A549 (cell line): ENCODE results near the gene SGSH. TPM values are rescaled to one million over a fixed set of nuclear protein-coding genes. Genes with fewer than 3 reads are reported as not detected.

Experiments
- ATAC-seq, 2 experiments: fragments of 200-7000 bp in 1 of 2; fragments of >200 bp in 1 of 2; cut with Nextera tagmentation in 1 of 2; cut with Tn5 transposase in 1 of 2; 3 replicates each; pipeline versions ENCODE4 v1.8.0 to v1.9.1; 2018 to 2020; ENCODE audit warnings: mild to moderate bottlenecking in 1 of 2, moderate library complexity in 1 of 2
- CTCF ChIA-PET: fragments of 300-600 bp; sonication (Branson Sonifier 250); formaldehyde crosslinking; extraction: SDS; loops from one replicate; lab custom pipeline; 2021; ENCODE audit warnings: antibody characterized with exemption, inconsistent platforms; lab: Yijun Ruan, JAX
- POLR2A ChIA-PET: fragments of 350-600 bp; formaldehyde crosslinking; extraction: SDS; loops from one replicate; lab custom pipeline; 2021; ENCODE audit warnings: antibody characterized with exemption, inconsistent platforms; lab: Yijun Ruan, JAX
- DNase-seq, 2 experiments: peaks; one replicate each; pipeline versions ENCODE4 v3.0.0 to v3.0.0-alpha.2; 2011 to 2016; ENCODE audit warnings: low read depth in 1 of 2, low spot score in 1 of 2
- FAIRE-seq: peaks from 2 replicates; lab custom pipeline; 2011; peaks lifted over from hg19 to GRCh38; lab: Jason Lieb, UNC
- H3K27ac ChIP-seq, 2 experiments: fragments of >200 bp; sonication (Bioruptor Twin); formaldehyde crosslinking; 3 replicates each; pipeline ENCODE4 v1.5.1; 2016 to 2017
- H3K4me1 ChIP-seq: fragments of >200 bp; sonication (Bioruptor Twin); formaldehyde crosslinking; 3 replicates; pipeline ENCODE4 v1.6.1; 2016
- H3K4me2 ChIP-seq: fragments of >200 bp; sonication (Bioruptor Twin); formaldehyde crosslinking; 3 replicates; pipeline ENCODE4 v1.6.1; 2016
- H3K4me3 ChIP-seq: fragments of >200 bp; sonication (Bioruptor Twin); formaldehyde crosslinking; 3 replicates; pipeline ENCODE4 v1.5.1; 2016
- H3K9me3 ChIP-seq: fragments of >200 bp; sonication (Bioruptor Twin); formaldehyde crosslinking; 3 replicates; pipeline ENCODE4 v1.6.1; 2016
- BHLHE40 ChIP-seq: IDR thresholded peaks from 2 replicates; pipeline ENCODE4 v1.6.1; 2012; ENCODE audit warnings: low read depth, low read length, inconsistent platforms
- CBX2 ChIP-seq: fragments of 200-600 bp; sonication (generic); IDR thresholded peaks from 2 replicates; pipeline ENCODE4 v1.6.1; 2016; ENCODE audit warnings: low read depth, mild to moderate bottlenecking, borderline replicate concordance
- CEBPB ChIP-seq, 2 experiments: fragments of >200 bp in 1 of 2; sonication (Bioruptor Twin) in 1 of 2; formaldehyde crosslinking in 1 of 2; IDR thresholded peaks; 2 replicates each; pipeline ENCODE4 v1.6.1; 2012 to 2016
- CHD2 ChIP-seq: fragments of 150-350 bp; IDR thresholded peaks from 2 replicates; pipeline ENCODE4 v1.6.1; 2014; ENCODE audit warnings: low read length; ENCODE audit not compliant: partially characterized antibody
- CHD4 ChIP-seq: fragments of 200-600 bp; sonication (generic); IDR thresholded peaks from 2 replicates; pipeline ENCODE4 v1.6.1; 2016; ENCODE audit warnings: antibody characterized with exemption, mild to moderate bottlenecking, borderline replicate concordance
- EHF ChIP-seq: fragments of 250-450 bp; sonication (Bioruptor Pico); IDR thresholded peaks from 2 replicates; pipeline ENCODE4 v1.5.0; 2020; ENCODE audit warnings: mild to moderate bottlenecking
- EP300 ChIP-seq, 2 experiments: fragments of >200 bp; sonication (Bioruptor Twin); formaldehyde crosslinking; IDR thresholded peaks; 2 replicates in 1 of 2; 3 replicates in 1 of 2; pipeline ENCODE4 v1.6.1; 2016 to 2017
- ESRRA ChIP-seq: fragments of 150-350 bp; IDR thresholded peaks from 2 replicates; pipeline ENCODE4 v1.6.1; 2014; ENCODE audit warnings: mild to moderate bottlenecking, low read length, borderline replicate concordance
- FOSB ChIP-seq: fragments of 250-450 bp; sonication (Bioruptor Pico); IDR thresholded peaks from 2 replicates; pipeline ENCODE4 v1.5.0; 2020; ENCODE audit warnings: mild to moderate bottlenecking, moderate library complexity
- FOXS1 ChIP-seq: fragments of 250-450 bp; sonication (Bioruptor Pico); IDR thresholded peaks from 2 replicates; pipeline ENCODE4 v1.5.0; 2020; ENCODE audit warnings: mild to moderate bottlenecking, moderate library complexity
- GATA3 ChIP-seq: IDR thresholded peaks from 2 replicates; pipeline ENCODE4 v1.6.1; 2012; ENCODE audit warnings: borderline replicate concordance
- HDAC2 ChIP-seq: fragments of 200-600 bp; sonication (generic); IDR thresholded peaks from 2 replicates; pipeline ENCODE4 v1.6.1; 2016
- HOXB13 ChIP-seq: fragments of 250-450 bp; sonication (Bioruptor Pico); IDR thresholded peaks from 2 replicates; pipeline ENCODE4 v1.5.0; 2020; ENCODE audit warnings: low read depth, mild to moderate bottlenecking, moderate library complexity
- HOXB5 ChIP-seq: fragments of 250-450 bp; sonication (Bioruptor Pico); IDR thresholded peaks from 2 replicates; pipeline ENCODE4 v1.5.0; 2020; ENCODE audit warnings: mild to moderate bottlenecking, moderate library complexity
- MAZ ChIP-seq: fragments of 150-350 bp; IDR thresholded peaks from 2 replicates; pipeline ENCODE4 v1.6.1; 2014; ENCODE audit warnings: antibody characterized with exemption, low read depth, low read length, borderline replicate concordance
- MYC ChIP-seq: IDR thresholded peaks from 2 replicates; pipeline ENCODE4 v1.6.1; 2012; ENCODE audit warnings: mild to moderate bottlenecking, inconsistent platforms, low read length, improper control_type of control experiment, borderline replicate concordance
- NFE2L2 ChIP-seq: fragments of 150-350 bp; conservative IDR thresholded peaks from 2 replicates; pipeline ENCODE4 v1.6.1; 2014; ENCODE audit warnings: low read length
- NPAS2 ChIP-seq: fragments of 250-450 bp; sonication (Bioruptor Pico); IDR thresholded peaks from 2 replicates; pipeline ENCODE4 v1.8.0; 2022; ENCODE audit warnings: mild to moderate bottlenecking, moderate library complexity, borderline replicate concordance
- PHF8 ChIP-seq: fragments of 200-600 bp; sonication (generic); IDR thresholded peaks from 2 replicates; pipeline ENCODE4 v1.6.1; 2016; ENCODE audit warnings: low read depth, mild to moderate bottlenecking, antibody characterized with exemption, moderate library complexity, borderline replicate concordance
- RFX5 ChIP-seq: fragments of 450-650 bp; IDR thresholded peaks from 2 replicates; pipeline ENCODE4 v1.7.1; 2014; ENCODE audit warnings: antibody characterized with exemption, mild to moderate bottlenecking, moderate library complexity
- RNF2 ChIP-seq: fragments of 200-600 bp; sonication (generic); IDR thresholded peaks from 2 replicates; pipeline ENCODE4 v1.6.1; 2016; ENCODE audit warnings: low read depth, mild to moderate bottlenecking, antibody characterized with exemption, moderate library complexity, borderline replicate concordance
- TFCP2L1 ChIP-seq: fragments of 250-450 bp; sonication (Bioruptor Pico); IDR thresholded peaks from 2 replicates; pipeline ENCODE4 v1.5.0; 2021; ENCODE audit warnings: mild to moderate bottlenecking
- ZC3H11A ChIP-seq: fragments of 450-650 bp; IDR thresholded peaks from 2 replicates; pipeline ENCODE4 v1.6.1; 2014; ENCODE audit warnings: antibody characterized with exemption, mild to moderate bottlenecking
- ZSCAN20 ChIP-seq: fragments of 250-450 bp; sonication (Bioruptor Pico); IDR thresholded peaks from 2 replicates; pipeline ENCODE4 v1.8.0; 2022; ENCODE audit warnings: mild to moderate bottlenecking, moderate library complexity
- WGBS: methylation state at CpG from one replicate; pipeline ENCODE4 v1.1.6; 2017; ENCODE audit errors: missing lambda C conversion rate; 5-methylcytosine and 5-hydroxymethylcytosine counted together
- polyA plus RNA-seq, 4 experiments: library from polyadenylated mRNA; depleted of rRNA in 3 of 4; stranded (reverse); fragments of >200 nt; fragmentation: RNase III in 1 of 4; extraction: RNeasy Plus Mini Kit Qiagen cat#74134 plus additional on column Dnase treatment in 1 of 4; gene quantifications; 2 replicates in 3 of 4; 3 replicates in 1 of 4; pipeline ENCODE4 v1.2.3, GENCODE V29; 2011 to 2017
- TF ChIP-seq, protein P1 (sequence below): fragments of 200-600 bp; sonication (generic); IDR thresholded peaks from 2 replicates; pipeline ENCODE4 v1.6.1; 2016; ENCODE audit warnings: antibody characterized with exemption, mild to moderate bottlenecking, moderate library complexity
- TF ChIP-seq, protein P2 (sequence below): IDR thresholded peaks from 2 replicates; pipeline ENCODE4 v1.6.1; 2012
- TF ChIP-seq, protein P3 (sequence below): IDR thresholded peaks from 2 replicates; pipeline ENCODE4 v1.6.1; 2012; ENCODE audit warnings: low read depth, borderline replicate concordance
- TF ChIP-seq, protein P4 (sequence below): fragments of 250-450 bp; sonication (Bioruptor Pico); IDR thresholded peaks from 2 replicates; pipeline ENCODE4 v1.5.0; 2021; ENCODE audit warnings: mild to moderate bottlenecking, moderate library complexity, borderline replicate concordance
- TF ChIP-seq, protein P5 (sequence below): fragments of >200 bp; sonication (Bioruptor Twin); formaldehyde crosslinking; IDR thresholded peaks from 3 replicates; pipeline ENCODE4 v1.5.1; 2016

SGSH gene
- polyA plus RNA-seq, 2 of the 4 experiments (the other 2 are of a cell fraction): 14.5 to 24.7 TPM

DNA sequence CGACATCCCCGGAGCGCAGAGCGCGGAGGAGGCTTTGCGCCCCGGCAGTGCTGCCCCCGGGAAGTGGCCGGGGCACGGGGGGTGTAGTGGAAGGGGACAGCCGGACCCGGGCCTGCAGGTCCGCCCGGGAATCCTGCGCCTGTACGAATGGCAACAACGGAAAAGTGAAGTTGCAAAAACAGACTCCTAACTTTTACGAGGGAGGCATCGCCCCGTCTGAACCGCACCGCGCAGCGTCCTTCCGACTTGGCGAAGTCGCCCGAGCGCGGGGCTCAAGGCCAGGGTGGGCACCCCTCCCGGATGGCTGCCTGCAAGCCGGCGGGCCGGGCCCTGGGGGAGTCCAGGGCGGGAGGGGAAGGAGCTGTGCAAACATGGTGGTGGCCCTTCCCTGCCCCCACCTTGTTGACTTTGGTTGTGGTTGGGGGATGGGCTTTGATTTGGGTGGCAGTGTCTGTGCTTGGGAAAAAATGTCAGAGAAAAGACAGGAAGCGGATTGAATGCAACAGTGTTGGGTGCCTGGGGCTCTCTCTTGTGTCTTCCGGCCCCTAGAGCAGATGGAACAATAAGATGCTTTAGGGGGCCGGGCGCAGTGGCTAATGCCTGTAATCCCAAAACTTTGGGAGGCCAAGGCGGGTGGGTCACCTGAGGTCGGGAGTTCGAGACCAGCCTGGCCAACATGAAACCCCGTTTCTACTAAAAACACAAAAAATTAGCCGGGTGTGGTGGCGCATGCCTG, 41.2 kb upstream of the SGSH start:
- FAIRE-seq (no peak), ATAC-seq (peak; percentile 26 to 38), DNase-seq (peak; percentile 75 to 85)
- peak overlapping the region; percentile 85 for H3K4me2 ChIP-seq
- H3K9me3 ChIP-seq: no peaks in the 10 kb centered on the region
- WGBS: under 1% methylated on average over 34 of the region's 45 CpGs
- peak overlapping the region; percentile 94 for H3K4me3 ChIP-seq
- POLR2A ChIA-PET: interaction anchor here (0.5 to 3.1 kb wide), 12 partner anchors 9 to 464 kb away, joined by 3 to 9 read pairs (median 5); partner anchors contain the start of genes CBX8 and GAA
- CTCF ChIA-PET: no interaction called here
- peak overlapping the region; percentile 100 for H3K27ac ChIP-seq
- H3K4me1 ChIP-seq: peaks cover 62% of the 10 kb centered on the region
- TF ChIP-seq MYC (no peak), EHF (CRISPR knock-in tag) (peak; percentile 58; the same call in 1 of the 2 replicates), FOSB (CRISPR knock-in tag) (peak; percentile 56; the same call in 1 of the 2 replicates), GATA3 (peak; percentile 74), ZSCAN20 (CRISPR knock-in tag) (no peak), EP300 (IDR thresholded peaks at IDR 0.05) (no peak), MAZ (no peak), RNF2 (no peak), CHD4 (no peak; the same call in 1 of the 2 replicates), NFE2L2 (no peak), PHF8 (no peak), HOXB5 (CRISPR knock-in tag) (0 out of 2 replicates have a peak, but pooled peaks have one; percentile 40), CBX2 (no peak), CHD2 (peak; percentile 80), NPAS2 (CRISPR knock-in tag) (no peak), HDAC2 (no peak), TFCP2L1 (CRISPR knock-in tag) (peak; percentile 61; the same call in 1 of the 2 replicates), ESRRA (no peak), ZC3H11A (no peak), CEBPB (IDR thresholded peaks at IDR 0.05) (no peak), FOXS1 (CRISPR knock-in tag) (no peak), BHLHE40 (no peak), RFX5 (0 out of 2 replicates have a peak, but pooled peaks have one; percentile 22), HOXB13 (CRISPR knock-in tag) (no peak)
- TF ChIP-seq, protein P1, sequence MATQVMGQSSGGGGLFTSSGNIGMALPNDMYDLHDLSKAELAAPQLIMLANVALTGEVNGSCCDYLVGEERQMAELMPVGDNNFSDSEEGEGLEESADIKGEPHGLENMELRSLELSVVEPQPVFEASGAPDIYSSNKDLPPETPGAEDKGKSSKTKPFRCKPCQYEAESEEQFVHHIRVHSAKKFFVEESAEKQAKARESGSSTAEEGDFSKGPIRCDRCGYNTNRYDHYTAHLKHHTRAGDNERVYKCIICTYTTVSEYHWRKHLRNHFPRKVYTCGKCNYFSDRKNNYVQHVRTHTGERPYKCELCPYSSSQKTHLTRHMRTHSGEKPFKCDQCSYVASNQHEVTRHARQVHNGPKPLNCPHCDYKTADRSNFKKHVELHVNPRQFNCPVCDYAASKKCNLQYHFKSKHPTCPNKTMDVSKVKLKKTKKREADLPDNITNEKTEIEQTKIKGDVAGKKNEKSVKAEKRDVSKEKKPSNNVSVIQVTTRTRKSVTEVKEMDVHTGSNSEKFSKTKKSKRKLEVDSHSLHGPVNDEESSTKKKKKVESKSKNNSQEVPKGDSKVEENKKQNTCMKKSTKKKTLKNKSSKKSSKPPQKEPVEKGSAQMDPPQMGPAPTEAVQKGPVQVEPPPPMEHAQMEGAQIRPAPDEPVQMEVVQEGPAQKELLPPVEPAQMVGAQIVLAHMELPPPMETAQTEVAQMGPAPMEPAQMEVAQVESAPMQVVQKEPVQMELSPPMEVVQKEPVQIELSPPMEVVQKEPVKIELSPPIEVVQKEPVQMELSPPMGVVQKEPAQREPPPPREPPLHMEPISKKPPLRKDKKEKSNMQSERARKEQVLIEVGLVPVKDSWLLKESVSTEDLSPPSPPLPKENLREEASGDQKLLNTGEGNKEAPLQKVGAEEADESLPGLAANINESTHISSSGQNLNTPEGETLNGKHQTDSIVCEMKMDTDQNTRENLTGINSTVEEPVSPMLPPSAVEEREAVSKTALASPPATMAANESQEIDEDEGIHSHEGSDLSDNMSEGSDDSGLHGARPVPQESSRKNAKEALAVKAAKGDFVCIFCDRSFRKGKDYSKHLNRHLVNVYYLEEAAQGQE: peak; percentile 37
- TF ChIP-seq, protein P2, sequence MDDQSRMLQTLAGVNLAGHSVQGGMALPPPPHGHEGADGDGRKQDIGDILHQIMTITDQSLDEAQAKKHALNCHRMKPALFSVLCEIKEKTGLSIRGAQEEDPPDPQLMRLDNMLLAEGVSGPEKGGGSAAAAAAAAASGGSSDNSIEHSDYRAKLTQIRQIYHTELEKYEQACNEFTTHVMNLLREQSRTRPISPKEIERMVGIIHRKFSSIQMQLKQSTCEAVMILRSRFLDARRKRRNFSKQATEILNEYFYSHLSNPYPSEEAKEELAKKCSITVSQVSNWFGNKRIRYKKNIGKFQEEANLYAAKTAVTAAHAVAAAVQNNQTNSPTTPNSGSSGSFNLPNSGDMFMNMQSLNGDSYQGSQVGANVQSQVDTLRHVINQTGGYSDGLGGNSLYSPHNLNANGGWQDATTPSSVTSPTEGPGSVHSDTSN: no peak; the same call in 1 of the 2 replicates
- TF ChIP-seq, protein P3, sequence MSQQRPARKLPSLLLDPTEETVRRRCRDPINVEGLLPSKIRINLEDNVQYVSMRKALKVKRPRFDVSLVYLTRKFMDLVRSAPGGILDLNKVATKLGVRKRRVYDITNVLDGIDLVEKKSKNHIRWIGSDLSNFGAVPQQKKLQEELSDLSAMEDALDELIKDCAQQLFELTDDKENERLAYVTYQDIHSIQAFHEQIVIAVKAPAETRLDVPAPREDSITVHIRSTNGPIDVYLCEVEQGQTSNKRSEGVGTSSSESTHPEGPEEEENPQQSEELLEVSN: peak; percentile 50; the same call in 1 of the 2 replicates
- TF ChIP-seq, protein P4, sequence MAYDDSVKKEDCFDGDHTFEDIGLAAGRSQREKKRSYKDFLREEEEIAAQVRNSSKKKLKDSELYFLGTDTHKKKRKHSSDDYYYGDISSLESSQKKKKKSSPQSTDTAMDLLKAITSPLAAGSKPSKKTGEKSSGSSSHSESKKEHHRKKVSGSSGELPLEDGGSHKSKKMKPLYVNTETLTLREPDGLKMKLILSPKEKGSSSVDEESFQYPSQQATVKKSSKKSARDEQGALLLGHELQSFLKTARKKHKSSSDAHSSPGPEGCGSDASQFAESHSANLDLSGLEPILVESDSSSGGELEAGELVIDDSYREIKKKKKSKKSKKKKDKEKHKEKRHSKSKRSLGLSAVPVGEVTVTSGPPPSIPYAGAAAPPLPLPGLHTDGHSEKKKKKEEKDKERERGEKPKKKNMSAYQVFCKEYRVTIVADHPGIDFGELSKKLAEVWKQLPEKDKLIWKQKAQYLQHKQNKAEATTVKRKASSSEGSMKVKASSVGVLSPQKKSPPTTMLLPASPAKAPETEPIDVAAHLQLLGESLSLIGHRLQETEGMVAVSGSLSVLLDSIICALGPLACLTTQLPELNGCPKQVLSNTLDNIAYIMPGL (CRISPR knock-in tag): 0 out of 2 replicates have a peak, but pooled peaks have one; percentile 58
- TF ChIP-seq, protein P5, sequence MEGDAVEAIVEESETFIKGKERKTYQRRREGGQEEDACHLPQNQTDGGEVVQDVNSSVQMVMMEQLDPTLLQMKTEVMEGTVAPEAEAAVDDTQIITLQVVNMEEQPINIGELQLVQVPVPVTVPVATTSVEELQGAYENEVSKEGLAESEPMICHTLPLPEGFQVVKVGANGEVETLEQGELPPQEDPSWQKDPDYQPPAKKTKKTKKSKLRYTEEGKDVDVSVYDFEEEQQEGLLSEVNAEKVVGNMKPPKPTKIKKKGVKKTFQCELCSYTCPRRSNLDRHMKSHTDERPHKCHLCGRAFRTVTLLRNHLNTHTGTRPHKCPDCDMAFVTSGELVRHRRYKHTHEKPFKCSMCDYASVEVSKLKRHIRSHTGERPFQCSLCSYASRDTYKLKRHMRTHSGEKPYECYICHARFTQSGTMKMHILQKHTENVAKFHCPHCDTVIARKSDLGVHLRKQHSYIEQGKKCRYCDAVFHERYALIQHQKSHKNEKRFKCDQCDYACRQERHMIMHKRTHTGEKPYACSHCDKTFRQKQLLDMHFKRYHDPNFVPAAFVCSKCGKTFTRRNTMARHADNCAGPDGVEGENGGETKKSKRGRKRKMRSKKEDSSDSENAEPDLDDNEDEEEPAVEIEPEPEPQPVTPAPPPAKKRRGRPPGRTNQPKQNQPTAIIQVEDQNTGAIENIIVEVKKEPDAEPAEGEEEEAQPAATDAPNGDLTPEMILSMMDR: no peak
